GM18870 (cell line): ENCODE measurements around the gene ZNF775.

ENCODE experiments used
- ATAC-seq: cut with Tn5 transposase; IDR thresholded peaks from one replicate; pipeline ENCODE4 v1.9.1; 2021; ENCODE audit warnings: moderate library complexity; ENCODE audit not compliant: unreplicated experiment

ZNF775 gene

DNA sequence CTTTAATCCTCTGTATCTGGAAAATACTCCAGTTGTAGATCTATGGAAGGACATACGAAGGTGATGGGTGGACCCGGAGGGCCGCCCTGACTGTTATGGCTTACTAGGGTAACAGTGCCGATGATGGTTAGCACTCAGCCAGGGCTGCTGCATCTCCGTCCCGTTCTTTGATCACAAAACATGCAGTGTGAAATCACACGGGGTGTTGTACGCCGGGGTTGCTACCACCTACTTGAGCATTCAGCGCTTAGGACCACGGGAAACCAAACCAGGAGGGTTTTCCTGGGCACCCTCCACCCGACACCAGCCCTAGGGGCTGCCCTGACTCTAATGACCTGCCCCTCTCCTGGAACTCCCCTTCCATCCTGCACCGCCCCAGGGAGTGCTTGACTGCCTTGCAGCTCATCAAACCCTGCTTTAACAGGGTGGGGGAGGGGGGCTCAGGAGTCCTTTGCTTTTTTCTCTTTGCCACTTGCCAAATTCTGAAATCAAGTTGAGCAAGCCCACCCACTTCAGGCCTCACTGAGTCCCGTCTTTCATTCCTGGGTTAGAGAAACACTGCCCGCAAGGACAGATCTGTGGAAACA is 20.4 kb downstream of the ZNF775 start:
- no peak for ATAC-seq

DNA sequence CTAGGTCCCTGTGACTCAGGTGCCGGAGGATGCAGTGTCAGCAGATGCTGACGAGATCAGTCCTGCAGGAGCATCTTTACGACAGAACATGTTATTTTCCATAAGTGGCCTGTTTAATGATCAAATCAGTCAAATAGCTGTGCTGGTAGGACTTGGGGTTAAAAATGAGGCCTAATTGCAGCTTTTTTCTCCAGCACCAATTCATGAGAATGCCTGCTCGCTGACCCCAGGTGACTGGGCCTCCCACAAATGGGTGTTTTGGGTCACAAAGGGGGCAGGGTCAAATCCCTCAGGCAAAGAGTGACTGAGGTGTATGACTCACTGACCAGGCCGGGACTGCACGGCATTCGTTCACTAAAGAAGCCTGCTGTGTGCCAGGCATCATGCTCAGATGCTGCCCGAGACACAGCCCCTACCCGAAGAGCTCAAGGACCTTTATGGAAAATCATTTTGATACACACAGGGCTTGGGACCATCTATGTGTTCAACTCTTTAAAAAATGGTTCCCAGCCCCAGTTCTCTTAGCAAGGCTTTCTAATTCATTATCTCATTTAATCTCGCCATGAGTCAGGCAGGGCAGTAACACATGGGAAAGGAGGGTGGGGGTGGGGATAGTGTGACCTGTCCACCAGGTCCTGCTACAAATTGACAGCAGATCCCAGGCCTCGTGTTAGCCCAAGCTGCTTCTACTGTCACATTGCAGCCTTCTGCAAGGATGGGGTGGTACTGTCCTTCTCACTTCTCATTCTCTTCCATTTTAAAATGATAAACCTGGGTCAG is 21.1 kb downstream of the ZNF775 start:
- ATAC-seq: no peak

DNA sequence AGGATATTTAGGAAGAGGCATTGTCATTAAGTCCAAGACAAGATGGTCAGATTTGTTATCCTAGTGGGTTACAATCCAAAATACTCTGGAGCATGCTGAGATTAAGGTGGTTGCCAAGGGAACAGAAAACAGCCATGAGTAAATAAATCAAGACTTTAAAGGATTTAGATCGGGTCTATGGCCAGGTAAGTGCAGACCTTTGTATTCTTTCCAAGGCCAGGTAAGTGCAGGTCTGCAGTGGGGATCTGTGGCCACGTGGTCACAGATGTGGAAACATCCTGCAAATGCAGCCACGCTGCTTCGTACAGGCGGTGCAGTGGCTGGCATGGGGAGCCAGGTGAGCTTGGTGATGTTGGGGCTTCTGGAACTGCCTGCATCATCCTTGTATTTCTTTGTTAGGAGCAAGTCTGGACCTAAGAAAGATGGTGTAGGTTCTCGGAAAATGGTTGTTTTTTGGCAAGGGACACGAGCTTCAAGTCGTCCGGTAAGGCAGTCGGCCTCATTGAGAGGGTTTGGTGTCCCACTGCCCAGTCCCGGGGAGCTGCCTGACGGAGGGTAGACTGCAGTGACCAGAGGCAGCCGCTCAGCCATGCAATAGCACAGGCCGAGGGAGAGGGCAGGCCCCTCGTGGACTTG is 21.8 kb downstream of the ZNF775 start:
- no peak for ATAC-seq

DNA sequence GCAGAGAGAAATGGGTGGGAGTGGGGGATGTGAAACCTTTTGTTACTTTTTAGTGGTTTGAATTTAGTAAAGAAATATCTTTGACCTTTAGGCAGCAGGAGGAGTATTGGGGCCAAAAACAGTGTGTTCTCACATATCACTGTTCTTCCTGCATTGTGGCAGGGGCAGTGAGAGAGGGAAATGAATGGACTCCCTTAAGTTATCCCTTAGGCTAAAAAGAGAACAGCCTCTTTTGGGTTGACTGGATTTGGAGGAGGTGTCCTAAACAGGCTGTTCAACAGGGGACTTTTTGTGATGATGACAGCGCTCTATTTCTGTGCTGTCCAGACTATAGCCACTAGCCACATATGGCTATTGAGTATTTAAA is 22.3 kb downstream of the ZNF775 start:
- ATAC-seq: no peak

DNA sequence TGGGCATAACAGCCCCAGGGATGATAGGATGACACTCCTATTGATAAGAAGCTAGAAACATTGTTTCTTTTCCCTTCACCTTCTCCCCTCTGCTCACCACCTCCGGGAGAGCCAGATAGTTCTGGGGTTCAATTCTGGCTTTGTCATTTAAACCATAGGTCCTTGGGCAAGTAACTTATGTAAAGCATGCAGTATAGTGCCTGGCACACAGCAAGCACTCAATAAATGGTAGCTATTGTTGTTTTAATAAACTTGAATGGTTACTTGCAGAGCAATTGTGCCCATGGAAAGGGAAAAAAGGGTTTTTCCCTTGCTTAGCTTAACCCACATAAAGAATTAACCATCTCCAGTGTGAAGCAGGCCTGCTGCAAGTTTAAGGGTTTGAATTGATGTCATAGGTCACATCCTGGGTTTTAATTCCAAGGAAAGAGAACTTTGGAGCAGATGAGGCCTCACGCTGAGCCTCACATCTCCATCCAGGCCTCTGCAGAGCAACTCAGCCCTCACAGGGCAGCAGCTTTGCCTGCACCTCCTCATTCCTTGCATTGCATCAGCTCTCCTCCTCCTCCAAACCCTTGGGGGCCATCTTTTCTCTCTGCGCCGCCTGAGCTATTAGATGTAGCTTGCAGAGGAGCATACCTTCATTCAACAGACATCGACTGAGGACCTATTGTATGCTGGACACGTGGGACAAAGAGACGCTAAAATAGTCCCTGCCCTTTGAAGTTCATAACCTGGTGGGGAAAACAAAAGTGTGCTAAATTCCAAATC is 22.9 kb downstream of the ZNF775 start:
- ATAC-seq: no peak

DNA sequence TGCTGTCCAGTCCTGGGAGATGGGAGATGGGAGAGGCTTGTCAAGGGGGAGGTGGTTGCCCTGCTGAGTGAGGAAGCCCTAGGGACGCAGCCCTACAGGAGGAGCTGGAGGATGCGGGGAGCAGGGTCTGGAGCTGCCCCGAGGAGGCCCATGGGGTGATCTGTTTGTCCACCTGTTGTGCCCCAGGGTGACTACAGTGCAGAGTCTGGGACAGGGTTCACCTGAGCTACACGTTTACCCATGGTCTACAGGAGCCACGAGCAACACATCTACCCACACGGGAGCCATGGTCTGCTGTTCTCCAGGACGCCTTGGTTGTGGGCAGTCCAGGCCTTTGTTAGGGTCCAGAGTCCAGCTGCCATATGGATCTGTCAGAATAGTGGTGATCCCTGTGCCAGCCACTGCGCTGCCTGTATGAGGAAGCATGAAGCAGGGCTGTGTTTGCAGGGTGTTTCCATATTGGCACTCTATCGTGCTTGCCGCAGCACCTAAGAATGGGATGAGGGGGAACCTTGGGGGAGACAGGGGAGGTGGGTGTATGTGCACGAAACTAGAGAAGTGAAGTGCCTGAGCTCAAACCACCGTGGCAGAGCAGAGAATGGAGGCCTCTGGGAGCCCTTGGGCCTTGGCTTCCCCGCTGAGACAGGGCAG is 23.7 kb downstream of the ZNF775 start:
- ATAC-seq: no peak

DNA sequence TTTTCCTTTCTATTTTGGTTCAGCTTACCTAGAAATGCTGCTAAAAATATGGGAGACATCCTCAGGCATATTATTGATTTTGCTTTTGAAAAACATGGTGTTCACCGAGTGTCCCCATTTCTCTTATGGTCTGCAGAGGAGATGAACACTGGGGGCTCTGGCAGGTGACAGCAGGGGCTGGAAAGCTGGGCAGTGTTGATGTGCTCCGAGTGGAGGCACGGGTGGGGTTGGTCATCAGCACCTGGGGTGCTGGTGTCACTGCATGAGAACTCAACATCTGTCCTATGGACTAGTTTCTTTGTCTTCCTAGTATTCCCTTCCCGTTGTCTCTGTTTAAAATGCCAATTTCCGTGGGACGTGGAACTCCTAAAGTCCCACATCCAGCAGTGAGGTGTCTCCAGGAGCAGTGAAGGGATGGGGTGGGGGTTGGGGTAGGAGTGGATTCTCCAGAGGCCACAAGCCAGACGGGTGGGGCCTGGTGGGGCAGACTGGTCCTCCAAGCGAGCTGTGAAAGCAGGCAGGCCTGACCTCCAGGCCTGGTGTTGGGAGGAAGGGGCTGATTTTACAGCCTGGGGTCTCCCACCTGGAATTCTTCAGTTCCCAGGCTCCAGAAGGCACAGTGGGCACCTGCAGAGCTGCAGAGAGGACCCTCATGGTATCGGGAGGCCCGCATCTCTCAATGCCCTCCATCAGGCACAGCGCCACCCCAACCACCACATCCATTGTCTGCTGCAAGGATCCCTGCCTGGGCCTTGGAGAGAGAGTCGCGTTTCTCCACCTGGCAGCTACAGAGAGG is 24.4 kb downstream of the ZNF775 start:
- ATAC-seq: no peak

DNA sequence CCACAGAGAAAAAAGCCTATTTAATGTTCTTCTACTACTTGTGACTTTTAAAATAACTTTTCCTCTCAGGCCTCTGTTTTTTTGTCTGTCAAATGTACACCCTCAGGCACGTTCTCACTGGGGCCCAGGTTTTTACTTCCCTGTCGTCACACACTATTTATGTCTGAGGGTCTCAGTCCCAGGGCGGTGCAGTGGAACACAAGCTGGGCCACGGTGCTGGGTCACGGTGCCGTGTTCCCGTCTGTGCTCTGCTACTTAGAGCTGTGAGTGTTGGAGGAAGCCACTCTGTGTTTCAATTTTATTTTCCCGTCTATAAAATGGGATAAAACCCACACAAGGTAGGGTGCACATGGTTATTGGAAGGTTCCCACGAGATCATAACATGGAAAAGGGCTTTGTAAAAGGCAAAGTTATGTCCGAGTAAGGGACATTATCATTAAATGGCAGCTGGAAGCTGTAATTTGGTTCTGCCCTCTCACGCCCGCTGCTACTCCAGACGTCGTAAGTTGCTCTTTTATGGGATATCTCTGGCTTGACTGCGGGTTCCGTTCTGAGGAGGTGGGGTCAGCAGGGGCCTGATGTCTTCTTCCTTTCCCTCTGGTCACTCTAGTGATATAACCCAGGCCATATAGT is 25.2 kb downstream of the ZNF775 start:
- ATAC-seq: no peak

DNA sequence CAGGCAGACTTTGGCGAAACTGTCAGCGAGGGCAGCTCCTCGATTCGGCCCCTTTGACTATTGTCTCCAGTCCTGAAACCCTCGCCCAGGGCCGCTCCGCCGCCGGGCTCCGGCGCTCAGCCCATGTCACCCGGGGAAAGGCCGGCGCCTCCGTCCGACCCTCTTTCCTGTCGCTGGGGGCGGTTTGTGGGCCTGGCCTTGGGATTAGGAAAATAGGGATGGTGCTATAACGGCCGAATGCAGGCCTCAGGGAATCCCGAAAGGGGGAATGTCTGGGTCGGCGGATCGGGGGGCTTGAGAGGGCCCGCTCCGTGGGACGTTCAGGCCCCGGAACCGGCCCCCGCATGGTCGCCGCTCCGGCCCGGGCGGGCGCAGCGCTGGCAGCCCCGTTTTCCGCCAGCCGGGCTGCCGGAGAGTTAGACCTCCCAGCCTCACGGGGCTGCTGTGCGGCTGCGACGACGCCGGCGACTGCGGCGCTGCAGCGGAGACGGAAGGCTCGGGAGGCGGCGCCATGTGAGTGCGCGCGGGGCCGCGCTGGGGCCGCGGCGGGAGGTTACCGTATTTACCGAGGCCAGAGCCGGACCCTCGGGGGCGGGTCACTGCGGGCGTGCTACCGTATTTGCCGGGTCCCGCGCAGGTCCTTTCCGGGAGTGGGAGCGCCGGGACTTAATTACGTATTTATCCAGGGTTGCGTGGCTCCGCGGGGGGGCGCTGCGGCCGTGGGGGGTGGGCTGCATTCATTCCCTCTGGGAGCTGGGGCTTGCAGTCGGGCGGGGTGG is 25.9 kb downstream of the ZNF775 start:
- no peak for ATAC-seq

DNA sequence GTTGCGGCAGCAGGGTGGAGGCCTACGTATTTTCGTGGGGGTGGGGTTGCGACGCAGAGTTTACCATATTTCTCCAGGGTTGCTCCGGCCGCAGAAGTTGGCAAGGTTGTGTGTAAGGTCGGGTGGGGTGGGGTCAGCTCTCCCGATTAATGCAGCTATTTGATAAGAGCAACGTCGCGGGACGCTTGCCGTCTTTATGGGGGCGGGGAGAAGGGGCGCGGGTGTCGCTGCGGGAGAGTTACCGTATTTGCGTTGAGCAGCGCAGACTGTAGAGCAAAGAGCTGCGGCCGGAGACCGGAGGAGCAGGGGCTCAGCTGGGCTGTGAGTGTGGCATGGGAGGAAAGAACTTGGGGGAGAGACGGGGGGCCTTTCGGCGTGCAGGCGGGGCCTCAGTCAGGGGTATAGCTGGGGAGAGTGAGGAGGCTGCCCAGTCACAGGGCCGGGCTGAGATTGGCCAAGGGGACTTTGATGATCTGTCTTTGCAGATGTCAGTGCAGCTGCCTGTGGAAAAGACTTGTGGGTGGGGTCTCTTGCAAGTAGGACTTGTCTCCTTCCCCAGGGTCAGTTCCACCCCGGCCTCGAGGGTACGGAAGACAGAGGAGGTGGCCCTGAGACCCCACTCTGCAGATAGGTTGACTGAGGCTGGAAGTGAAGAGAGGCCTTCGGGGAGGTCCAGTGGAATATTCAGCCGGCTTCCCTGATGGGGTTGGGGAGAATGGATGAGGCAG is 26.6 kb downstream of the ZNF775 start:
- no peak for ATAC-seq

DNA sequence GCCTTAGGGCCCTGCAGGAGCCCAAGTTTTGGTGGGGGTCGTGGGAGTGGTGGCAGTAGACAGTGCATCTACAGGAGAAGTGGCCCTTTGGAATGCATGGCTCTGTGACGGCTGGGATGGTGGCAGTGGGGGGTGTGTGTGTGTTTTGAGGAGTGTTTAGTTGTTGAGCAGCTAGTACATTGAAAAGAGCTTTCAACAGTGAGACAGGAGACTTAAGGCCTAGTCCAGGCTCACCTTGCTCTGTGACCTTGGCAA is 27.1 kb downstream of the ZNF775 start:
- no peak for ATAC-seq

DNA sequence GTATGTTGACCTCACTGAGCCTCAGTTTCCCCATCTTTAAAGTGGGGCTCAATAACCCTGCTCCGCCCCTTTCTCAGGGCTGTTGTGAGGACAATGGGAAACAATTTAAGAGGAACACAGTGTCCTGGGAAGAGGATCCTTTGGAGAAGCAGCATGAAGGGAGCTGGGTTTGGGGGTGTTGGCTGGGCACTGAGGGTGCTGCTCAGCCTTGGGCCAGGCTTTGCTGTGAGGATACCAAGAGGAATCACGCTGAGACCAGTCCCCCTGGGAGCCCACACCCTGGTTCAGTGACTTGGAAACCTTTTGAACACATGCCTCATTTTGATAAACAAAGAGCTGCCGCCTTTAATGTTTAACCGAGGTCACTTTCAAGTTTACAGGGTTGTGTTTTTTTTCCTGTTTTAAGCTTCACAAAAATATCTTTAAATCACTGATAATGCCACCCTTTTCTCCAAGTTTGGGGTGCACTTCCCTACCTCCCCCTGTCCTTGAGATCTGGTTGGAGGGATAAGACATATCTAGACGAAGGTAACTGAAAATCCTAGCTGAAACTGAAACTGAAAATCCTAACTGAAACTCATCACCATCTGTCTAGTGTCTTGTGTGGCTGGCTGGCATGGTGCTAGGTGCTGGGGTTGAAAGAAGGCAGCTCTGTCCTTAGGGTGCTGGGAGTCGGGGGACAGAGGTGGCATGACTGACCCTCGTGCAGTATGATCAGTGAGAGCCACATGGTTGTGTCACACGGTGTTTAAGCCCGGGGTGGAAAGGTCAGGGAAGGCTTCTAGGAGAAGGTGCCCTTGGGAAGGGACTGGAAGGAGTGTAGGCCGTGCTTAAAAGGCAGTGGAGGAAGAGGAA is 27.7 kb downstream of the ZNF775 start:
- peak; percentile 82 for ATAC-seq

DNA sequence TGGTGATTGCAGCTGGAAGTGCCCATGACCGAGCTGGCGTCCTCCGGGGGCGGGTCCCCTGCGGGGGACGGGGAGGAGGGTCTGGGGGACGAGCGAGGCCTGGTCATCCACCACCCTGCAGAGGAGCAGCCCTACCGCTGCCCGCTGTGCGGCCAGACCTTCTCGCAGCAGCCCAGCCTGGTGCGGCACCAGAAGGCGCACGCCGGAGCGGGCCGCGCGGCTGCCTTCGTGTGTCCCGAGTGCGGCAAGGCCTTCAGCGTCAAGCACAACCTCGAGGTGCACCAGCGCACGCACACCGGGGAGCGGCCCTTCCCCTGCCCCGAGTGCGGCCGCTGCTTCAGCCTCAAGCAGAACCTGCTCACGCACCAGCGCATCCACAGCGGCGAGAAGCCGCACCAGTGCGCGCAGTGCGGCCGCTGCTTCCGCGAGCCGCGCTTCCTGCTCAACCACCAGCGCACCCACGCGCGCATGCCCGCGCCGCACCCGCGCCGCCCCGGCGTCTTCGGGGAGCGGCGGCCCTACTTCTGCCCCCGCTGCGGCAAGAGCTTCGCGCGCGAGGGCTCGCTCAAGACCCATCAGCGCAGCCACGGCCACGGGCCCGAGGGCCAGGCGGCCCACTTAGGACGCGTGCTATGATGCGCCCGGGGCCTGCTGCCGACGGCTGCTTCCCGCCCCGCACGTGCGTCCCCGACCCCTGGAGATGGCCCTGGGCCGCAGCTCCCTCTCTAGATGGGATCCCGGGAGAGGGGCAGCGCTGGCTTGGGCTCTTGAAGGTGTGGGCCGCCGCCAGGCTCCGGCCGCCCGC is 28.7 kb downstream of the ZNF775 start:
- no peak for ATAC-seq

DNA sequence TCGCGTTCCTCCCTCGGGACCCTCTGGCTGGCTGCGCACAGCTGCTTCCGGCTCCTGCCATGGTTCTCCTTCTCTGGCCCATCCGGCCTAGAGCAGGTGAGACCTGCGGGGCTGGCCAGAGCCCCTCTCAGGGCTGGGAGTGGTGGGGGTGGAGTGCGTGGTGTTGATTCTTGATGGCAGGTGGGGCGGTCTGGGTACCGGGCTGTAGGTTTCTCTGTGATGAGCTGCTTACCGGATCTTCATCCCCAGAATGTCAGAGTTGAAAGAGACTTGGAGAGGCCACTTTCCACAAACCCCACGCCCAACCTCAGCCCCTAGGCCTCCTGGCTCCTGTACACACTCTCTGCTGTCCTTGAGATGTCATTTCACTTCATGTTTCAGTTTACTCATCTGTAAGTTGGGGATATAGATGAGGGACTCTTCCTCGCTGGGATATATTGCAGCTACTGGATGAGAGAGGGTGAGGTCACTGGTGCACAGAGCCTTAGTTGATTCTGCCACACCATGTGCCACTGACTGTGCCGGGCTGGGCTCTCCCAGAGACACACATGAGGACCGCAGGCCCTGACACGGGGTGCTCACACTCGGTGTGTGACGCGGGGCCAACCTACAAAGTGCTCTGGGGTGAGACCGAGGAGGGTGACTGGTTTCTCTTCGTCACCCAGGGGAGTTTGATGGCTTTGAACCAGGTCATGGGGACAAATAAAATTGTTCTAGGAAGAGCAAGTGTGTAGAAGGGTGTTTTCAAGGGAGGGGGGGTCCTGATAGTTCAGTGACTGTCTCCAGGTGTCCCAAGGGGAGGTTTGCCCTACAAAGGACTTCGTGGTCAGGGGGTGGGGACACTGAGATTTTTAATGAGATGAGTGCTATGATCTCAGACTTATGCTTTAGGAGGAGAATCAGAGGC is 29.5 kb downstream of the ZNF775 start:
- ATAC-seq: no peak

DNA sequence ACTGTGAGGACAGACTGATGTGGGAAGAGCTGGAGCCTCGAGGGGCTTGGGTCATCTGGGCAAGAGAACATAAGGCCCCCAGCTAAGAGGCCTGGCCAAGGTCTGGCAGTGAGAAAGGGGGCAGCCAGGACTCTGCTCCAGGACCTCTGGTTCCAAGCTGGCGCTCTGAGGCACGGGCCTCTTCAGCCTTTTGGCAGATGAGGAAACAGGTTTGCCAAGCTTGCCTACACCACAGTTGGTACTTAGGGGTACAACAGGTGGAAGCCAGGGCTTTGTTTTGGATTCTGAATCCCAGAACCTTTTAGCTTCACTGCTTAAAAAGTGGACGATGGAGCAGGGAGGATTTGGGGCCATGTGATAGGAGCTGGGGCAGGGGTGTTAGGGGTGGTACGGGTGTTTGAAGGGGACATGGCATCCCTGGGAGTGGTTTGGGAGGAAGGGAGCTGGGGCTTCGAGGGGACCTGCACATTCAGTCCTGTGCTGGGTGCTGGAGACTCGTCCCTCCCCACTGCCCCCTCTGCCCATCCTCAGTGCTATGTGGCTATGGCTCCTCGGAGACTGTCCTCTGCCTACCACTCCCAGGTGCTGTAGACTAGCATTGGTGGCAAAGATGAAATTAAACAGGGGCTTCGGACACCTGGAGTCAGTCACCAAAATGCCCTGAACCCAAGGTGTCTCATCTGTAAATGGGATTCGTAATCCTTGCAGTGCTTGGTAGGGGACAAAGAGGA is 30.3 kb downstream of the ZNF775 start:
- ATAC-seq: no peak
